HepG2 (cell line): ENCODE data around the gene CRNKL1. TPM values are rescaled to one million over a fixed set of nuclear protein-coding genes. Genes with fewer than 3 reads are reported as not detected.

ENCODE experiments used
- ZNF234 ChIP-seq: sonication (generic); formaldehyde crosslinking; conservative IDR thresholded peaks from 2 replicates; pipeline ENCODE4 v1.5.1; 2020; ENCODE audit warnings: mild to moderate bottlenecking, missing genetic modification reagents
- ZNF292 ChIP-seq: sonication (generic); formaldehyde crosslinking; IDR thresholded peaks from 2 replicates; pipeline ENCODE4 v1.8.1; 2022; ENCODE audit warnings: mild to moderate bottlenecking, low read depth, missing genetic modification reagents, borderline replicate concordance
- ZNF430 ChIP-seq: sonication (generic); formaldehyde crosslinking; IDR thresholded peaks from 2 replicates; pipeline ENCODE4 v1.9.0; 2021; ENCODE audit warnings: mild to moderate bottlenecking, missing genetic modification reagents
- polyA plus RNA-seq, 8 experiments: library from polyadenylated mRNA; depleted of rRNA in 3 of 8; stranded (reverse) in 7 of 8; unstranded in 1 of 8; fragments of >200 nt; fragmentation: Illumina TruSeq in 4 of 8; extraction: Trizol in 4 of 8; gene quantifications; 2 replicates each; pipeline versions ENCODE4 v1.2.1 to v1.2.3, GENCODE V29; 2011 to 2016; ENCODE audit warnings: low read depth in 4 of 8, missing spikeins in 1 of 8, mixed read lengths in 1 of 8; ENCODE audit not compliant: insufficient read depth in 1 of 8
- total RNA-seq, 5 experiments: library from RNA; depleted of rRNA; stranded (reverse); fragments of >200 nt; fragmentation: Illumina TruSeq; extraction: Trizol; gene quantifications; 2 replicates each; pipeline ENCODE4 v1.2.3, GENCODE V29; 2016; ENCODE audit warnings: low read depth in 1 of 5
- TF ChIP-seq, protein P1 (sequence below), 2 experiments: fragments of 450-650 bp in 1 of 2; sonication (generic) in 1 of 2; formaldehyde crosslinking in 1 of 2; IDR thresholded peaks; 2 replicates each; pipeline versions ENCODE4 v1.6.1 to v1.8.0; 2016 to 2022; ENCODE audit warnings: antibody characterized with exemption in 1 of 2, mild to moderate bottlenecking in 1 of 2, missing genetic modification reagents in 1 of 2

Gene CRNKL1
- total and polyA plus RNA-seq, 2 of the 13 experiments (the other 11 are each of a cell fraction or from before 2014, with no cell fraction given), result 12.3 to 64.5 TPM

DNA sequence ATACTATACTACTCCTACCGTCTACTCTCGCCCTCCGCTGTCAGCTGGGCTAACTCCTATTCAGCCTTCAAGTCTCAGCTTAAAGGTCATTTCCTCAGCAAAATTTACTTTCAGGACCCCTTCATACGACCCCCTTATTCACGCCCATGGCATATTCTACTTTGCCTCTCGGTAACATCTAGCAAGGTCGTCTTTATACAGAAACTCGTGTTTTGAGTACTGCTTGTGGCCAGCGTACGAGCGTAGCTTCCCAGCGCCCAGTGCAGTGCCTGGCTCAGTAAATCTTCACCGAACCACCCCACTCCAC lies 546 bp downstream of the CRNKL1 start (continued):
- TF ChIP-seq, protein P1, sequence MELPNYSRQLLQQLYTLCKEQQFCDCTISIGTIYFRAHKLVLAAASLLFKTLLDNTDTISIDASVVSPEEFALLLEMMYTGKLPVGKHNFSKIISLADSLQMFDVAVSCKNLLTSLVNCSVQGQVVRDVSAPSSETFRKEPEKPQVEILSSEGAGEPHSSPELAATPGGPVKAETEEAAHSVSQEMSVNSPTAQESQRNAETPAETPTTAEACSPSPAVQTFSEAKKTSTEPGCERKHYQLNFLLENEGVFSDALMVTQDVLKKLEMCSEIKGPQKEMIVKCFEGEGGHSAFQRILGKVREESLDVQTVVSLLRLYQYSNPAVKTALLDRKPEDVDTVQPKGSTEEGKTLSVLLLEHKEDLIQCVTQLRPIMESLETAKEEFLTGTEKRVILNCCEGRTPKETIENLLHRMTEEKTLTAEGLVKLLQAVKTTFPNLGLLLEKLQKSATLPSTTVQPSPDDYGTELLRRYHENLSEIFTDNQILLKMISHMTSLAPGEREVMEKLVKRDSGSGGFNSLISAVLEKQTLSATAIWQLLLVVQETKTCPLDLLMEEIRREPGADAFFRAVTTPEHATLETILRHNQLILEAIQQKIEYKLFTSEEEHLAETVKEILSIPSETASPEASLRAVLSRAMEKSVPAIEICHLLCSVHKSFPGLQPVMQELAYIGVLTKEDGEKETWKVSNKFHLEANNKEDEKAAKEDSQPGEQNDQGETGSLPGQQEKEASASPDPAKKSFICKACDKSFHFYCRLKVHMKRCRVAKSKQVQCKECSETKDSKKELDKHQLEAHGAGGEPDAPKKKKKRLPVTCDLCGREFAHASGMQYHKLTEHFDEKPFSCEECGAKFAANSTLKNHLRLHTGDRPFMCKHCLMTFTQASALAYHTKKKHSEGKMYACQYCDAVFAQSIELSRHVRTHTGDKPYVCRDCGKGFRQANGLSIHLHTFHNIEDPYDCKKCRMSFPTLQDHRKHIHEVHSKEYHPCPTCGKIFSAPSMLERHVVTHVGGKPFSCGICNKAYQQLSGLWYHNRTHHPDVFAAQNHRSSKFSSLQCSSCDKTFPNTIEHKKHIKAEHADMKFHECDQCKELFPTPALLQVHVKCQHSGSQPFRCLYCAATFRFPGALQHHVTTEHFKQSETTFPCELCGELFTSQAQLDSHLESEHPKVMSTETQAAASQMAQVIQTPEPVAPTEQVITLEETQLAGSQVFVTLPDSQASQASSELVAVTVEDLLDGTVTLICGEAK (IDR thresholded peaks at IDR 0.05), result no peak
- TF ChIP-seq, protein P1 (CRISPR knock-in tag; IDR thresholded peaks at IDR 0.05), result no peak
- TF ChIP-seq ZNF234 (CRISPR knock-in tag), result no peak
- TF ChIP-seq ZNF430 (CRISPR knock-in tag), result 0 out of 2 replicates have a peak, but pooled peaks have one; percentile 52
- TF ChIP-seq ZNF292 (CRISPR knock-in tag), result no peak
